GM10847 (cell line): ENCODE data around the gene AFAP1.

Experiments
- POLR2A ChIP-seq: IDR thresholded peaks from 2 replicates; pipeline ENCODE4 v1.6.1; 2011; ENCODE audit not compliant: insufficient read length; ENCODE audit errors: extremely low read depth

AFAP1 gene

DNA sequence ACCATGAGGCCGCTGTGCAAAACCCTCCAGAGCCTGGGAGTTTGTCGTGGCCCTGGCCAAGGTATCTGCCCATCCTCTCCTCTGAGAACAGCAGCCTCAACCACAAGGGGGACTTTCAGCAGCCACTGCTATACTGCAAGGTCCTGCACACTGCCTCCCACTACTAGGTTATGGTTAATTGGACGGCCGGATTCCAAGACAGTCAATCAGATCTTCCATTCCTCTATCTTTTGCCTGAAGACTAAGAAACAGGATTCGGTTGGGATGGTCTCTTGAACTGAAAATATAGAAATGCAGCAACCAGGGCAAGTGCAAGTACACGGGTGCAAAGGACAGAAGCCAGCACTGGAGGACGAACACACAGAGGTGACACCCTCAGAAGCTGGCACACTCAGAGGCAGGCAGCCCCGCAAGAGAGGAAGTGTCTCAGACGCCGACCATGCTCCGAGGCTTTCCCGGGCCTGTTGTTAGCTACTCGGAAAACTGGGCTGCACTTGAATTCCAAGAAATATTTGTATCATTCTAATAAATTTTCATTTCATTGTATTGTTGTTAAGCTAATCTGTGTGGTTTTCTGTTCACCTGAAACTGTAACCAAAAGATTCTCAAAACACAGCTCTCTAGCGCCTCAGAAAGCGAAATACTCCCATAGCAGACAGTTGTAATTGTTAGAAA lies 63.3 kb downstream of the AFAP1 start:
- TF ChIP-seq POLR2A, result no peak

DNA sequence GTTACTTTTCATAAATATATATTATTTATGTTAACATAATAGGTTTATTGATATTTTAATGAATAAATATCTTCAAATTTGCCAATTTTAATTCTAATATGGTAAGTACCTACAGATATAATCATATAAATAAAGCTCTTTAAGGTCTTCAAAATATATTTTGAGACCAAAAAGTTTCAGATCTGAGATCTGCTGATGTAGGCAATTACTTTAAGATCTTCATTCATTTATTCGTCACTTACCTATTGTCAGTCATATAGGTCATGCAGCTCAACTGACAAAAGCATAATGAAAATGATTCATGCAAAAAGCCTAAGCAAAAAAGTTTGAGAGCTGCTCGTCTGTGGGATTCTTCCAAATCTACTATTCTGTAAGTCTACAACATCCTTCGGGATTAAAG lies 64.8 kb downstream of the AFAP1 start:
- TF ChIP-seq POLR2A, result no peak

GRCh38 chr4:7873881-7874280 lies 65.8 kb downstream of the AFAP1 start:
- TF ChIP-seq POLR2A, result no peak

DNA sequence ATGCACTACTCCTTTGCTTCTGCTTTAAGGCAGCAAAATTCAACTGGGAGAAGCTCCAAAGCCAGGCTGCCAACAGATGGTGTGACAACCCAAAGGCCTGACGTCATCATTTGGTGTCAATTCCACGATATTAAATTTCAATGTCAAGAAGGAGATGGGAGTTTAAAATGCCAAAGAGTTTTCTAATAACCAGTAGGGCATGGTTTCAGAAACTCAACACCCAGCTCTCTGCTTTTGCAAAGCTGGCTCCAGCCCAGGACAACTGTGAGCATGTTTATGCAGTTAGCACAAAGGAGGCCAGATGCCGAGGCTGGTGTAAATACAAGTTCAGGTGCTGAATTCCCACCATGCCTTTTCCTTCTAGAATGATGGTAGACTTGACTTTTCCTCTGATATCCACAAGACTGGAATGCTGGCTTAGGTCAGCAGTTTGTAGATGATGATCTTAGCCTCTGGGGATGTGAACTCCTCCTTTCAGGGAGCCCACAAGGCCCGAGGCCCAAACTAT lies 67.3 kb downstream of the AFAP1 start:
- no peak for TF ChIP-seq POLR2A

DNA sequence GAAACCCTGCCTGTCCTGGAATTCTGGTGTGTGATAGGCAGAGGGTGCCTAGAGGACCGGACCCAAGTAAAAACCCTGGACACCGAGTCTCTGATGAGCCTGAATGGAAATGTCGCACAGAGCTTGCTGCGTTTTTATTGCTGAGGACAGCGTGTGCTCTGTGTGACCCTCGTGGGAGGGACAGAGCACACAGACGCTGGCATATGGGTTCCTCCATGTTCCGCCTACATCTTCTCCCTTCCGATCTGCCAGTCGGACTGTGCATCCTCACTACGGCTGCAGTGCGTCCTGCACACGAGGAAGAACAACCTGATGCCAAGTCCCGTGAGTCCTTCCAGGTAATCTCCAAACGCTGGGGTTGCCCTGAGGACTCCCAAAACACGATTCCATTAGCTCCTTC lies 68.3 kb downstream of the AFAP1 start:
- no peak for TF ChIP-seq POLR2A

DNA sequence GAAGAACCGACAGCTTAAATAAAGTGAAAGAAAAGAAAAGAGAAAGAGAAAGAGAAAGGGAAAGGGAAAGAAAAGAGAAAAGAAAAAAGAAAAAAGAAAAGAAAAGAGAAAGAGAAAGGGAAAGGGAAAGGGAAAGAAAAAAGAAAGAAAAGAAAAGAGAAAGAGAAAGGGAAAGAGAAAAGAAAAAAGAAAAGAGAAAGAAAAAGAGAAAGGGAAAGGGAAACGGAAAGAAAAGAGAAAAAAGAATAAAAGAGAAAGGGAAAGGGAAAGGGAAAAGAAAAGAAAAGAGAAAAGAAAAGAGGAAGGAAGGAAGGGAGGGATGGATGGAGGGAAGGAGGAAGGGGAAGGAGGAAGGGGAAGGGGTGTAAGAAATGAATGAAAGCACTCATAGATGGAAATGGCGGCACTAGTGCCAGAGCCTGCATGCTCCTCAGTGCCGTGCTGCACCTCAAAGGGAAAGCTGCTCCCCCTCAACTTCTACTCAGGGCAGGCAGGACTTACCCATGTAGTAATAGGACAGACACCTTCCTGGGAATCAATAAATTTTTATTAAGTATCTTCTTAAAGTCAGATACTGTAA lies 70.7 kb downstream of the AFAP1 start:
- TF ChIP-seq POLR2A, result no peak

DNA sequence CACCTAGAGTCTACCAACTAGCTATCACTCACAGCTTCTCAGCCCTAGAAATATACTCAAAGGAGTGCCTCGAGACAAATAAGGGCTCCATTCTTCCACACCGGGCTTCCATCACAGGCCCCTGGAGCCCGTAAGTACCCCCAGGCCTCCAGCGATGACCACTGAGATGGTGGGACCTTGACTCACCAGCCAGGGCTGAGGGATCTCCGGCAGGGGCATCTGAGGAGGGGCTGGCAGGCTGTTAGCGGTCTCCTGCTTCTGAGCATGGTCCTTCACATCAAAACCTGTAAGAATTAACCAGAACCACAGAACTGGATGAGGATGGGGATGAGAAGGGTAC lies 71.3 kb downstream of the AFAP1 start:
- no peak for TF ChIP-seq POLR2A

DNA sequence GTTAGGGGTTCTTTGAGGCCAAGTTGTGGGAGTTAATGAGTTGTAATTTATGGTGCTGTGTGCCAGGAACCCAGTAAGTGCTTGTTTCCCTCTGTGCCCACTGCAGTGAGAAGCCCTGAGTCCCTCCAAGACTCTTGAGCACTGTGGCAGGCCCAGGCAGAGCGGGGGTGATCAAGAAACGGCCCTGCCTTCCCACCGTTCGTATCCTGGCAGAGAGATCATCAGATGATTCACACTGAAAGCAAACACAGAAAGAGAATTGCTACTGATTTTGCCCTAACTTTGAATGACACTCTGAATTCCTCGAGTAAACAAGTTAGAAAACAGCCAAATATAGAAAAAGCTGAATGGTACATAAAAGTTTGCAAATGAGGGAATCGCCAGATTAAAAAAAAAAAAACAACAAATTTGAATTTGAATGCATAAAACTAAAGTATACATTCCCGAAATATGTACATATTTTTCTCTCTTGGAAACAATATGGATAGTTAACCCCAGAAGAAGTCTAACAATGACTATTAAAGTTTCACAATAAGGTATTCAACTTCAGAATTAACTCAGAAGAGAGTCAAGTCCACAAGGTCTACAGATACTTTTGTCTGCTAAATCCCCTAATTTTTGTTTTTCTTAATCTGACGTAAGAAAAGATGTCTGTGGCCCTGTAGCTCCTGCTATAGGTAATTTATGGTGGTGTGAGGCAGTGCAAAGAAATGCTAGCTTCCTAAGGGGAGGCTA lies 71.8 kb downstream of the AFAP1 start:
- TF ChIP-seq POLR2A, result no peak

DNA sequence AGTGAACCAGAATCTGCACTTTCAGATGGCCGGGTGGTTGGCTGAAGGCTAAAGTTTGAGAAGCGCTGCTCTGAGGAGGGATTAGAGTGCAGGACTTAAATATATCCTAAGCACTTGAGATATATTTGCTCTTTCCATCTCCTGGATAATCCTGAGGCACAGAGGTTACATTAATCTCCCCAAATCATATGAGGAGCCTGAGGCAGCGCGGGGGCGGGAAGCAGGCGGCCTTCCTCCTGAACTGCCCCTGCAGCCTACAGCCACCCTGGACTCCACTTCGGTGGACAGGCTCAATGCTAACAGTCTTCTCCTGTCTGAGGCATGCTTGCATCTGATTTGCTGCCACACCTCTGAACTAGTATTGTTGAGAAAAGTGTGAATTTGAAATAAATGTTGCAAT lies 72.5 kb downstream of the AFAP1 start:
- TF ChIP-seq POLR2A, result no peak

- TF ChIP-seq POLR2A, result no peak
Measured at GRCh38 chr4:7865533-7865932, 74.1 kb downstream of the AFAP1 start.

GRCh38 chr4:7864685-7865084 lies 75.0 kb downstream of the AFAP1 start:
- no peak for TF ChIP-seq POLR2A

DNA sequence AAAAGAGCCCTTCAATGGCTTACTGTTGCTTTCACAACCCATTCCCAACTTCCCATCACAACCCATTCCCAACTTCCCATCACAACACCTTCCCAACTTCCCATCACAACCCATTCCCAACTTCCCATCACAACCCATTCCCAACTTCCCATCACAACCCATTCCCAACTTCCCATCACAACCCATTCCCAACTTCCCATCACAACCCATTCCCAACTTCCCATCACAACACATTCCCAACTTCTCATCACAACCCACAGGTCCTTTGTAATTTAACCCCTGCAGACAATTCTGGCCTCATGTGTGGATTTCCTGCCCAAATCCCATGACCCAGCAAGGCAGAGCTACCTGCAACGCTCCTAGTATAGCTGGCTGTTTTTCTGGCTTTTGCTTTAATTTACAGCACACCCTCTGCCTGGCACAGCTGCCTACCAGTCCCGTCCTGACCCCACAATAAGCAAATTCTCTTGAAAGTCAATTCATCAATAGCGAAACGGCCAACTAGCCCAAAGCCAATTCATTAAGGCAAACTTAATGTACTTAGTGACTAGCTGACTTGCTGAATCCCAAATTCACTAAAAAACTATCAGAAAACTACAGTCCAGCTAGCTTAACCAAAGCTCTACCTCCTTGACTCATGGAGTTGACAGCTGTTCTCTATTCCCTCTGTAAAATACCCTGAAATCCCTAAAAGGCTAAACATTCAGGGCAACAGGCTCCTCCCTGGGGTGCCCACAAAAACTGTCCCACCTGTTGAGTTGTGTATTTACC lies 75.6 kb downstream of the AFAP1 start:
- TF ChIP-seq POLR2A, result no peak

- no peak for TF ChIP-seq POLR2A
Measured at GRCh38 chr4:7862561-7863192, 77.0 kb downstream of the AFAP1 start.

DNA sequence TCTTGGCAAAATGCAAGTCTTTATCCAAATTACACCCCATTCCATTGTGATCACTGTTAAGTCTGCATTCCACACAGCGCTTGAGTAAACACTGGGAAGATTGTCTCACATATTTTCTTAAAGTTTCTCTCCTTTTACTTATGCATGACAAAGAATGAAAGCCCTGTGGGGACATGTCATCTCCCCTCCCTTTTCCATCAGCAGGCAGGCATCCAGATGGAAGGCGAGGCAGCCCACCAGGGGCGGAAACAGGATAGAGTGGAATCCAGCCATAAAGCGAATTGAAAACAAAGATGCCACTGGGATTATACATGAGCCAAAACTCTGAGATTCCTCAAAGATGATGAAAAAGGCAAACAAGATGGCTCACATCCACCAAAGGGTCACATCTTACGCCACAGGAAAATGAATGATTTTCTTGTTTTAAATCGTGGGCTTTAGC lies 78.2 kb downstream of the AFAP1 start:
- no peak for TF ChIP-seq POLR2A

- TF ChIP-seq POLR2A, result no peak
Measured at GRCh38 chr4:7860600-7861163, 79.0 kb downstream of the AFAP1 start.
